Stimulated activated CD8-positive, alpha-beta memory T cell treated with anti-CD3 and anti-CD28 coated beads, Interleukin-4, amount 100 ng/mL, for 1 hour (primary cell): ENCODE measurements around the gene TEX30.
A peak's percentile ranks its signal among the peaks of the same experiment; 100 is the strongest.
"Not testable (repeated sequence)": the region's sequence is repeated elsewhere in the genome, so short reads cannot be mapped to it uniquely, and the experiment has no call there.

Source experiments
- DNase-seq, 2 donors: peaks; one replicate each; pipeline ENCODE4 v3.0.0-alpha.2; 2020; ENCODE audit warnings: low read depth in 2 of 2, low spot score in 1 of 2

TEX30 gene

DNA sequence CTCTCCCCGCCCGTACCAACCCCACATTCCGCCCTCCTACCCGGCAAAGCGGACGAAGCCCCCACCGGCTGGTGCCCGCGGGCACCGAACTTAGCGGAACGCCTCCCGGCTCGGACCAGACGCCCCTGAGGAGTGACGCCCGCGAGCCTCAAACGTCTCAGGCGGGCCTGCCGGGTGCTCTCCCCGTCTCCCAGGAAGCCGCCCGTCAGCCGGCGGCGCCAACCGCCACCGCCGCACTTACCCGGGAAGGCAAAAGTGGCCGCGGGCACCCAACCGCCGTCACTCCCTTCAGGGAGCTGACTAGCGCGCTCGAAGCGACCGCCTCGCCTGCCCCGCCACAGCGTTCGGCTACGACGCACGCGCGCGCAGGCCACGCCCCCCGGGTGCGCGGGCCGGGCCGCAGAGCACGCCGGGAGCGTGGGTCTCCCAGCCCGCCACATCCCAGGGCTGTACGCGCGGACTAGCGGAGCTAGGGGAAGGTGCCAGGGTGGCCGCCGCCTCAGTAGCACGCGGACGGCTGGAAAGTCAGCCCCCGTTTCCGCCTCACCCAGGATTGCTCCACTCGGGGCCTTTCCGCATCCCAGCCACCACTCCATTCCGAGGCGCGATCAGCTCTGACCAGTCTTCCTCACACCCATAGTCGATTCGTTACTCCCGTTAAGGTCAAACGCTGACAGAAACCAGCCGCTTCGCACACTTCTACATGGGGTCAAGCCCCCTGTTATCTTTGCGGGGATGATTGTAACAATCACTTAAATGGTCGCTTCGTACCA is at the start of gene TEX30:
TEX30 (minus strand) TSS at position 346 of the 773 bp plus-strand sequence. CDS start 3,760 bp downstream, outside the sequence.
- DNase-seq = peak; percentile 59 to 72

DNA sequence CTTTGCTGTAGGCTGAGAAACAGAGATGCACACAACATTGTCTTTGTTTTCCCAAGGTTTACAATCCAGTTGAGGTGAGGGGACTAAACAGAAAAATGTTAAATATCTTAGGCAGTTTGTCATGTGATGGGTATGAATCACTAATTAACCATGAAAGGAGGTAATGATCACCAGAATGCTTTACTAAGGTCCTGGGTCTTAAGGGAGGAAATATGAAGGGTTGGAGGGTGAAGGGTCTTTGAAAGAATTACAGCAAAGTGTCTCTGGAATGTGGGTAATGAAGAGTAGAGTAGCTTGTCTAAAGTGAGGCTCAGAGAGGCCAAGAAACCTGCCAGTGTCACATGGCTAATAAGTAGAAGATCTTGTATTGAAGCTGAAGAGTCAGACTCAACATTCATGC is 44.3 kb upstream of the TEX30 start:
- DNase-seq = no peak

DNA sequence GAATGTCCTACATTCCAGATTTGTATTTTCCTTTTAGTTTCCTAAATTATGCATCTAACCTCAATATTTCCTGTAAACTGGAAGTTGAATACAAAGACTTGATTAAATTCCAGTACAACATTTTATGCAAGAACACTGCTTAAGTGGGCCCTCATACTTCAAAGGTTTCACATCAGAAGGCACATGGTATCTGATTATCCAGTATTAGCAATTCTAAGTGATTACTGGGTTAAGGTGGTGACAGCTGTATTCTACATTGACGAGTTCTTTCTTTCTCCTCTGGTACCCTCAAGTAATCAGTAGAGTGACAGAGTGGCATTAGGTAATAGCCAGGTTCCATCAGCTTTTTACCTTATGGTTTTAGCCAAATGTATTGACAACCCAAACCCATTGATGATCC is 43.7 kb upstream of the TEX30 start:
- no peak for DNase-seq

DNA sequence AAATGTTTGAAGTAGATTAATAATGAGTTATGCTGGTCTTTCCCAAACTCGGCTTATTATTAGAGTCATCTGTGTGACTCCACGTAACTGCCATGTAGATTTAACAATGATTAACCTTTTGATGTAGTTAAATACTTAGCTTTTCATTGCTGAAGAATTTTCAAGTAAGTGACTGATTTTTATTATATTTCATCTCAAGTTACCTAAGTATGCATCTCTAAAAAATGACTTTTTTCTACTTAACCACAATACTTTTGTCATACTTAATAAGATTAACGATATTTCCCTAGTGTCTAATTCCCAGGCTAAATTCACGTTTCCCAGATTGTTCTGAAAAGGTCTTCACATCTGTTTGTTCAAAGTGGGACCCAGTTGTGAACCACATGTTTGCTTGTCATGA is 43.1 kb upstream of the TEX30 start:
- no peak for DNase-seq

DNA sequence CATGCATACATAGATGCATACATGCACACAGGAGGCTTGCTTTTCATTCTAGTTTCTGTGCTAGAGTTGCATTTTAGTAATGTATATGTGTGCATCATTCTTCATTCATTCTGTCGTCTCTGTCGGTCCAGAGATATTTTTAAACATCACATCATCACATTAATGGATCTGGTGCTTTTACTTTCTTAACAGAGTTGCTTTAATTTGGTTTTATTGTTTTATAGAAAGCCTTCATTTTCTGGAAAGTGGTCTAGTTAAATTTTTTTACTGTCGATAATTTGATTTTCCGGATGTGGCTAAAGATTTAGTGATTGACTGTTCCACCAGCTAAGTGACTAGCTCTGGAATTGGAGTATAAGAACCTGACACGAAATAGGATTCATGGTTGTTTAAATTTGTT is 42.2 kb upstream of the TEX30 start:
- no peak for DNase-seq

DNA sequence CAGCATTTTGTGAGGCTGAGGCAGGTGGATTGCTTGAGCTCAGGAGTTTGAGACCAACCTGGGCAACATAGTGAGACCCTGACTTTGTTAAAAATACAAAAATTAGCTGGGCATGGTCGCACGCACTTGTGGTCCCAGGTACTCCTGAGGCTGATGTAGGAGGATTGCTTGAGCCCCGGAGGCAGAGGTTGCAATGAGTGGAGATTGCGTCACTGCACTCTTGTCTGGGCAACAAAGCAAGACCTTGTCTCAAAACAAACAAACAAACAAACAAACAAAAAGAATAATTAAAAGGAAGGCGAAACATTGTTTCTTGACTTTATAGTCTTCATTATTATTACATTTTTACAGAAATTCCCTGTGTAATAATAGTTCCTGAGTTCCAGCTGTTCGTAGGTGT is 41.2 kb upstream of the TEX30 start:
- no peak for DNase-seq

DNA sequence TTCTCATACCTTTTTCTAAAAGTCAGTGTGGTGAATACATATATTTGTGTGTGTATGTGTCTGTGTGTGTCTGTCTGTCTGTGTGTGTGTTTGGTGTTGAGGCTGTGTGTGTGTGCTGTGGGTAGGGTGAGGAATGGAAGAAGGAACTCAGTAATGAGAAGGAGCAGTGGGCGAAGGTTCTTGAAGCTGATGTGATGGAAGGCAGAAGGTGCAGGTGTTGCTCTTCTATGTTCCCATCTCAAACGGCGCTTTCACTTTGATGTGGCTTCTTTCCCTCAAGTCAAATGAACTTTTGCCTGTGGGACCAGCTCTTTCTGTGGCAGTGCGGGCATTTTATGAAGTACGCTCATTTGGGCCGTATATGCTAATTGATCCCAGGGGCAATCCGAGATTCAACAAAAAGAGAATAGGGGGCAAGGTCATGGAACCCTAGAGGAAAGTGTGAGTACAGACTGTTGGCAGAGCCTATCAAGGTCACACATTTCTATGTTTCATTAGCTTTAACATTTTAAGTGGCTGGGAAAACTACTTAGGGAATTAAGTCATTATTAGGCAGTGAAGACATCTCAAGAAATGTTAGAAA is 40.5 kb upstream of the TEX30 start:
- DNase-seq = no peak

DNA sequence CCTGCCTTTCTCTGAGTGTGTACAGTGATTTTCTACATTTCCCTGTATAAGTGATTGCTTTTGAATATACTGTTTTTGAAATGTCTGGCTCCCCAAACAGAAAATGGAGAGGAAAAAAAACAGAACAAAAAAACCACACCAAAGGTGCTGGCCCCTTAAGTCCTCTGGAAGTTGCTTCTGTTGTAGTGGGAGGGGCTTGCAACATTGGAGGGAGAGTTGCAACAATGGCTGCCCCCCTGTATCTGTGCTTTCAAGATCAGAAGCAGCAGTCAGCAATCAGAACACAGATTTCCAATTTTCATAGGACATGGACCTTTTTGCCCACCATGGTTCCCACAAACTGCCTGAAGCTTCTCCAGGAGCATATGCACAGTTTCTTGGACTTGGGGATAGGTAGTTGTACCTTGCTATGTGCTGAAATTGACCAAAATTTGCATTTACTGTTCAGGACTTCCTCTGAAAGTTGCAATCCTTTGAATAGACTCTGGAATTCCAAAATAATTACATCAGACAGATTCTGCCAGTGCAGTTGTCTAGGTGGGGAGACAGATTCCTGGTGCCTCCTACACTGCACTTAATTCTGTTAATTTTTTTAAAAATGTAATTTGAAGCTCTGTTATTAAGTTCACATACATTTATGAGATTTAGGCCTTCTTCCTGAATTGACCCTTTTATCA is 39.2 kb upstream of the TEX30 start:
- no peak for DNase-seq

DNA sequence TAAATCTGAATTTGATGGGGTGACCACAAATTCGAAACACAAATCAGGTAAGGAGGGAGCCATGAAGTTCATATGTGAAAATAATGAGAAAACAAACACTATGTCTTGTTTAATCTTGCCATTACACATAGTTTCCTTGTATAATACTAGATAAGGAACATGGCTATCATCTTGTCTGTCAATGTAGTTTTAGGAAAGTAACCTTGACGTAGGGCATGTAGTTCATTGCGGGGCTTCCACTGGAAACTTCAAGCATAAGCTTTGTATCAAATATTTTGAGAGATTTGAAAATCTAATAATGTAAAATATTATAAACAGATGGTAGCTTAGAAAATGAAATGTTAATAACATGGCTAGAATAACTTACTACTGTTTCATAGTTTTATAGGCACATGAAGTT is 34.1 kb upstream of the TEX30 start:
- no peak for DNase-seq

DNA sequence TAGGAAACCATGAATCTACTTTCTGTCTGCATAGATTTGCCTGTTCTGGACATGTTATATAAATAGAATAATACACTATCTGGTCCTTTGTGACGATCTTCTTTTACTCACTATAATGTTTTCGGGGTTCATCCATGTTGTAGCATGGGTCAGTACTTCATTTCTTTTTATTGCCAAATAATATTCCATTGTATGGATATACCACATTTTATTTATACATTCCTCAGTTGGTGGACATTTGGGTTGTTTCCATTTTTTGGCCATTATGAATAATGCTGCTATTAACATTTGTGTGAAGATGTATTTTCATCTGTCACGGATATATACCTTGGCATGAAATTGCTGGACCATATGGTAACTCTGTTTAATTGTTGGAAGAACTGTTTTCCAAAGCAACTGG is 32.1 kb upstream of the TEX30 start:
- no peak for DNase-seq

DNA sequence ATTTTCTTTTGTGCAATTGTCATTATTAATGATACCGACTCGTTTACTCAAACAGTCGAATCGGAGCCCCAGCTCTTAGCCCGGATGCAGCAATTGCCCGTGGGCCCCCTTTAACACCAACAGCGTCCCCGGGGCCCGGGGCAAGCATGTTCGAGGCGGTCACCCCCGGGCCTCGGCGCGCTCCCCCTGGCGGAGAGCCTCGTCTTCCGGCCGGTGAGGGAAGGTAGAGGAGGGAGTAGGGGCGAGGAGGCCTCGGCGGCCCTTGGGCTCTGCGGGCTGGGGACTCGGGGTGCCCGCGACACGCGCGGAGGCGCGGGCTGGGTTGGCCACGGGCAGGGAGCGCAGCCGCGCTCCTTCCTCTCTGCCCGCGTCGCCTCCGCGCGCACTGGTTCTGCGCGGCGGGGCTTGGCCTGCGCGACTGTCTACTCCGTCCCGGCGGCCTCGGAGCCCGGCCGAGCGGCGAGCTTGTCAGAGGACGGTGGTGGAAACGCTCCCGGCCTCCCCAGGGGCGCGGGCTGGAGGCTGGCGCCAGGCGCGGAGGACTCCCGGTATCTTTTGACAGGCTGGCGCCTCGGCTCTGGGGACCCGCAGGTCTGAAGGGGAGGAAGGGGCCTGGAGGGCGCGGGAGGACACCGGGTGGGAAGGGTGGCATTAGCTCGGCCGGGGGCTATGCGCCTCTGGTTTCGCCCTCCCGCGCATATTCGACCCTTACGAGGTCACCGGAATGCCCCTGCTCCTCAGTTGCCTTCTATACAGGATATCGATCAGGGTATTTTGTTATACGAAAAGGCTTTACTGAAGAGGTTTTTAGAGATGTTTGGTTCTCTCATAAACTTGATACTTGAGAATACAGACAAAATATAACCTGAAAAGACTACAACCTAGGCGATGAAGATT is 26.8 kb upstream of the TEX30 start:
- DNase-seq = peak; percentile 64 to 71

DNA sequence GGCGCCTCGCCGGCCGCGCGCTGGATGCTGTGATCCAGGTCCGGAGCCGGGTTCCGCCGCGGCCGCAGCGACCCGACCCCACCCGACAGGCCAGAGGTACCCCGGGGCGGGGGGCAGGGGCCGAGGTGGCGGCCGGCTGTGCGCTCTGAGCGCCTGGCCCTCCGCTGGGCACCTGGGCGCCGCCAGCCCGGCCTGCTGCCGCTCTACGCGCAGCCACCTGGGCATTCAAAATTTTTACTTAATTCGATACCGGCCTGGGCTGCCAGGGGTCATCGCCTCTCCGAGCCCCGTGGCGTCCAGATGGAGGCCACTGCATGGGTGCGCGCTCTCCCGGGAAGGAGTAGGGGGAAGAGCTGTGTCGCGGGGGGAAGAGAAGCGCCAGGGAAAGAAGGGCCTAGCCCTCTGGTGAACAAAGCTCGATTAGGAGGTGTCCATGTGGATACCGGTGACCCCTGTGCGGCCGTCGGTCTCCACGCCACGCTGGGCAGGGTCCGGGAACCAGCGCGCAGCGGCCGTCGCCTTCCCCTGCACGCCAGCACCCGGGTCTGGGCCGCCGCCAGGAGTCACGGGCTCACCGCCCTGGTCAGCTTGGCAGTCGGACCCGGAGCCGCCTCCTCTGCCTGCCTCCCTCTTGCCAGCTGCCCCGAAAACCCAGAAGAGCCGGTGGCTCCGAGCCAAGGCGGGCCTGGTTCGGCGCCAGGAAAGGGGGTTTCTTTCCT is 26.0 kb upstream of the TEX30 start:
- no peak for DNase-seq

DNA sequence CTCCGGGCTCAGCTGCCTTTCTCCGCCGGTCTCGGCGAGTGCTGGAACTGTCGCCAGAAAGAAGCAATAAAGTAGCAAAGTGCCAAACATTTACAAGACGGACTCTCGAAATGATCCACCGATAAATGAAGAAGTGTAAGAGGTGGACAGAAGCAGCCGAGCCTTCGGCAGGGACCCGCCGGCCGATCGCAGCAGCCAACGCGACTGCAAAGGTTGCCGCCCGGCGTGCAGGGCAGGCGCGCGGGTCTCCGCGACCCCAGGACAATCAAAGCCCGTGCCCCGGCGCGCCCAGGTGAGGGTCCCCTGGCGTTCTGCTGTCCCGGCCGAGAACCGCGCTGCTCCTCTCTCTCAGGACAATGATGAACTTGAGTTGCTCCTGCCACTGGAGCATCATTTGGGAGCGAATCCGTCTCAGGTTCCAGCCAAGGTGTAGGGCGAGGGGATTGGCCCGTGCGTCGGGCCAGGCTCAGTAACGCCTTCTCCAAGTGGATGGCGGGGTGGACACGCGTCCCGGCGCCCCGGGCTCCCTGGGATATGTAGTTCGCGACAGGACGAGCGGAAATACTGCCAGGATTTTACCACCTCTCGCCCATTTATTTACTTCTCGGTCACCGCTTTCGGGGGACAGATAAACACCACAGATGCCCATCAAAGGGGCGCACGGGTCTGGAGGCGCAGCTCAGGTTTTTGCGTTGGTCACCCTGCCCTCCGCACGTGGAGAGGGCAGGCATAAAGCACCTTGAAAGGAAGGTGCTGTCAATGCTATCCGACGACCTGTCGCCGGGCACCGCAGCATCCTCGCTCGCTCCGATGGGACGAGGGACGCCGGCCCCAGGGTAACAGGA is 25.2 kb upstream of the TEX30 start, which contains the start of the genes BIVM and POGLUT2:
BIVM (plus strand) TSS at position 539 of the 845 bp plus-strand sequence. CDS start 8,149 bp downstream, outside the sequence.
POGLUT2 (minus strand) TSS at position 396 of the 845 bp plus-strand sequence; CDS start at position 90, 306 bp downstream.
- DNase-seq = peak in 1 of 2 donors; percentile 43

DNA sequence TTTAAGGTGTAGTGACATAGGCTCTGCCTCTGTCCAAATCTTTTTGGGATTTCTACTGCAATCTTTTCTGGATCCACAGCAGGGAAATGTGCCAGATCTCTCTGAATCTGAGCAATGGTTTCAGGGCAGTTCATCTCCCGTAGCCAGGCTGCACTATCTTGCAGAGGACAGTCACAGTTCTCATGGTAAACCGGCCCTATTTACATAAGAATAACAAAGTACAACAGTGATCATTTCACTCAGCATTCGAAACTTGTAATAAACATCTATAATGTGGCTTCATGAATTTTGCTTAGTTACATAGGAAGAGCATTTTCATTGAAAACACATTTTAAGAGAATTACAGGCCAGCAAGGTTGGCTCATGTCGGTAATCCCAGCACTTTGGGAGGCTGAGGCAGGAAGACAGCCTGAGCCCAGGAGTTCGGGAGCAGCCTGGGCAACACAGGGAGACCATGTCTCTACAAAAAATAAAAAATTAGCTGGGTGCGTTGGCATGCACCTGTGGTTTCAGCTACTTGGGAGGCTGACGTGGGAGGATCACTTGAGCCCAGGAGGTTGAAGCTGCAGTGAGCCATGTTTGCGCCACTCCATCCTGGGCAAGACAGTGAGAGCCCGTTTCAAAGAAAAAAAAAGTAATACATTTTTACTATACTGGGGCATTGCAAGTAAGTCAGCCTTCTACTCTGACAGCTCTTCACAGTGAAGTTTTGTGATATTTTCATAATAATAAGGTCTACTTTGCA is 20.2 kb upstream of the TEX30 start:
- no peak for DNase-seq

DNA sequence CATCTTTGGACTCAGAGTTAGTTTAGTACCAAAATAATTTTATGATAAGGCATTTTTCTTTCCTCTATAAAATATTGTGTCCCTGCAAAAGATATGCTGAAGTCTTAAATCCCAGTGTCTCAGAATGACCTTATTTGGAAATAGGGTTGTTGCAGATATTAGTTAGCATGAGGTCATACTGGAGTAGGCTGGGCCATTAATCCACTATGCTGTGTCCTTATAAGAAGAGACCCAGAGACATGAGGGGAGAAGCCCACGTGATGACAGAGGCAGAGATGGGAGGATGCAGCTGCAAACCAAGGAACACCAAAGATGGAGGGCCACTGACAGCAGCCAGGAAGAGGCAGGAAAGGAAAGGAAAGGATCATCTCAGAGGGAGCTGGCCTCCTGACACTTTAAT is 18.8 kb upstream of the TEX30 start:
- DNase-seq = no peak

DNA sequence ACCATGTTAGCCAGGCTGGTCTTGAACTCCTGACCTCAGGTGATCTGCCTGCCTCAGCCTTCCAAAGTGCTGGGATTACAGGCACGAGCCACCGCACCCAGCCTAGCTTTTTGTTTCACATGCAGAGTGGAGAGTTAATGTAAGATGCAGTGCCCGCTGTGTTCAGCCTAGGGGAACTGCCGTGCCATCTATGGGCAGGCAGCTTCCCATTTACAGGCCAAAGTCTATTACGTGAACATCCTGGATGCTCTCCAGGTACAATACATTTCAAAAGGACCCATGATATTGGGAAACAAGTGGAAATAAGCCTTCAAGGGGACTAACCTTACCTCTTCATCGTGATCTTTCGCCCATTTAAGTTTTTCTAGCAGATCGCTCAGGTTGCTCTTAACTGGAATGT is 15.1 kb upstream of the TEX30 start:
- DNase-seq = no peak

DNA sequence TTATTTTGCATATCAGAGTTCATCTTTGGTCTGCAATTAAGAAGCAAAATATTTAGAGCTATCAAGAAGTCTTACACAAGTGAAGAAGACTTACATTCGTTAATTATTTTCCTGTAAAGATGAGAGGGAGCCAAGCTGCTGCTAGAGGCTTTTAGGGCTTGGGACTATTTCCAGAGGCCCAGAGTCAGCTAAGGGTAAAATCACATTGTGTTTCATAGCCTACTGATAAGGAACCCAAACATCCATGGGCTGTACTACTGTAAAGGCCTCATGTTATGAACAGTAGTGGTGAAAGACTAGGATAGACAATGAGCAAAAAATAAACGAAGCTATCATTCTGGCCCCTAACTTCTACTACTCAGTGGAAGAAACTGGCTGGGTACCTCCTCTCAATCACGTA is 10.9 kb upstream of the TEX30 start:
- DNase-seq = no peak

DNA sequence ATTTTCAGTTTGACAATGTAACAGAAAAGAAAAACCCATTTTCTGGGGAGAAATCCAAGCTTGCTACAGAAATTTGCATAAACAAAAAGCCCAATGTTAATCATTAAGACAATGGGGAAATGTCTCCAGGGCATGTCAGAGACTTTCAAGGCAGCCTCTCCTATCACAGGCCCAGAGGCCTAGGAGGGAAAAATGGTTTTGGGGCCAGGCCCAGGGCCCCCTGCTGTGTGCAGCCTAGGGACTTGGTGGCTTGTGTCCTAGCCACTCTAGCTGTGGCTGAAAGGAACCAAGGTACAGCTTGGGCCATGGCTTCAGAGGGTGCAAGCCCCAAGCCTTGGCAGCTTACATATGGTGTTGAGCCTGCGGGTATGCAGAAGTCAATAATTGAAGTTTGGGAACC is 8.0 kb upstream of the TEX30 start:
- DNase-seq = no peak

DNA sequence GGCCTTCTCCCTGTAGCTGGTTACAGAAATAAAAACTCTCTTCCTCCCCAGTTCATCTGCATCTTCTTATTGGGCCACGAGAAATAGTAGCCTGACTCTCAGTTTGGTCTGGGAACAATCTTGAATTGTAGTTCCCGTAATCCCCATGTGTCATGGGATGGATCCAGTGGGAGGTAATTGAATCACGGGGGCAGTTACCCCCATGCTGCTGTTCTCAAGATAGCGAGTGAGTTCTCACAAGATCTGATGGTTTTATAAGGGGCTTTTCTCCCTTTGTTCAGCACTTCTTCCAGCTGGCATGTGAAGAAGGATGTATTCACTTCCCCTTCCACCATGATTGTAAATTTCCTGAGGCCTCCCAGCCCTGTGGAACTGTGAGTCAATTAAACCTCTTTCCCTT is 7.1 kb upstream of the TEX30 start:
- not testable (repeated sequence) for DNase-seq
